Left lobe of liver (tissue), 2 donors: Measurements from ENCODE around the gene PACSIN2. TPM values are rescaled to one million over a fixed set of nuclear protein-coding genes. Genes with fewer than 3 reads are reported as not detected.
A peak's percentile ranks its signal among the peaks of the same experiment; 100 is the strongest.
"Not testable (repeated sequence)": the region's sequence is repeated elsewhere in the genome, so short reads cannot be mapped to it uniquely, and the experiment has no call there.

Experiments used
- ATAC-seq: fragments of 200-7000 bp; cut with Tn5 transposase; one replicate; pipeline ENCODE4 v1.9.1; 2020; ENCODE audit warnings: mild to moderate bottlenecking, moderate library complexity
- DNase-seq: peaks from one replicate; pipeline ENCODE4 v3.0.0-alpha.2; 2020; ENCODE audit warnings: low spot score
- total RNA-seq: library from RNA; stranded (reverse); gene quantifications from one replicate; pipeline ENCODE4 v1.2.1, GENCODE V29; 2021
- donor health status: DM: no; HTN: no; CAD: no; lungs with moderate emphysema.
- donor health status: DM: no; HTN: yes; CAD: no.

The PACSIN2 gene
- 23.8 TPM for total RNA-seq

GRCh38 chr22:43014869-43015676, at the start of gene PACSIN2:
Gene PACSIN2 (minus strand): TSS chr22:43015149. CDS start chr22:42912080, 103,069 bp downstream.
- ATAC-seq = peak; percentile 96
- DNase-seq = peak; percentile 100

GRCh38 chr22:43060183-43060582, 45.2 kb upstream of the PACSIN2 start:
- no peak for DNase-seq
- peak; percentile 43 for ATAC-seq

GRCh38 chr22:43057641-43058040, 42.7 kb upstream of the PACSIN2 start:
- DNase-seq (no peak), ATAC-seq (no peak)

GRCh38 chr22:43053176-43053575, 38.2 kb upstream of the PACSIN2 start:
- ATAC-seq (no peak), DNase-seq (no peak)

GRCh38 chr22:43050995-43051394, 36.0 kb upstream of the PACSIN2 start:
- no peak for DNase-seq
- no peak for ATAC-seq

GRCh38 chr22:43047605-43048004, 32.7 kb upstream of the PACSIN2 start:
- no peak for ATAC-seq
- DNase-seq = no peak

GRCh38 chr22:43044290-43044712, 29.4 kb upstream of the PACSIN2 start:
- ATAC-seq (no peak), DNase-seq (no peak)

GRCh38 chr22:43042101-43042780, 27.3 kb upstream of the PACSIN2 start:
- DNase-seq = no peak

GRCh38 chr22:43039800-43040199, 24.9 kb upstream of the PACSIN2 start:
- DNase-seq = no peak

More at GRCh38 chr22:43042101-43042780, 27.3 kb upstream of the PACSIN2 start:
- ATAC-seq = no peak

GRCh38 chr22:43038325-43038724, 23.4 kb upstream of the PACSIN2 start:
- no peak for ATAC-seq
- no peak for DNase-seq

More at GRCh38 chr22:43039800-43040199, 24.9 kb upstream of the PACSIN2 start:
- ATAC-seq = no peak

GRCh38 chr22:43036282-43036829, 21.4 kb upstream of the PACSIN2 start:
- no peak for ATAC-seq
- DNase-seq = no peak

- ATAC-seq (no peak), DNase-seq (no peak)
Observed at GRCh38 chr22:43035250-43035649, 20.3 kb upstream of the PACSIN2 start.

- ATAC-seq (no peak), DNase-seq (no peak)
Observed at GRCh38 chr22:43031617-43032016, 16.7 kb upstream of the PACSIN2 start.

- ATAC-seq = peak; percentile 56
- DNase-seq = no peak
Observed at GRCh38 chr22:43018615-43019014, 3.7 kb upstream of the PACSIN2 start.

GRCh38 chr22:43017525-43018460, 2.8 kb upstream of the PACSIN2 start:
- DNase-seq (no peak), ATAC-seq (no peak)

- ATAC-seq, DNase-seq: not testable (repeated sequence)
Observed at GRCh38 chr22:43016150-43016549, 1.2 kb upstream of the PACSIN2 start.

GRCh38 chr22:43015677-43016042, 711 bp upstream of the PACSIN2 start:
- DNase-seq (no peak), ATAC-seq (peak; percentile 5)

GRCh38 chr22:43014316-43014868, 557 bp downstream of the PACSIN2 start:
- peak; percentile 35 for ATAC-seq
- DNase-seq = no peak

GRCh38 chr22:43013355-43014315, 1.3 kb downstream of the PACSIN2 start:
- no peak for DNase-seq
- ATAC-seq = no peak
